Activated T-cell treated with anti-CD3 and anti-CD28 coated beads, Interleukin-2, amount 50 U/mL, for 24 hours (primary cell): ENCODE results near the gene DNM2.
A peak's percentile ranks its signal among the peaks of the same experiment; 100 is the strongest.

ENCODE experiments used
- DNase-seq: peaks from one replicate; pipeline ENCODE4 v3.0.0-alpha.2; 2020
- H3K27ac Mint-ChIP-seq: 2 replicates; pipeline ENCODE4 v1.8.0; 2020; ENCODE audit warnings: mild to moderate bottlenecking, mixed read lengths
- H3K27me3 Mint-ChIP-seq: 2 replicates; pipeline ENCODE4 v1.8.0; 2020; ENCODE audit warnings: mixed read lengths
- H3K36me3 Mint-ChIP-seq: 2 replicates; pipeline ENCODE4 v1.8.0; 2020; ENCODE audit warnings: low read depth, mixed read lengths
- H3K4me1 Mint-ChIP-seq: 2 replicates; pipeline ENCODE4 v1.8.0; 2020; ENCODE audit warnings: low read depth, mixed read lengths
- H3K4me3 Mint-ChIP-seq: 2 replicates; pipeline ENCODE4 v1.8.0; 2020; ENCODE audit warnings: mild to moderate bottlenecking, moderate library complexity, mixed read lengths
- H3K9me3 Mint-ChIP-seq: 2 replicates; pipeline ENCODE4 v1.8.0; 2020; ENCODE audit warnings: mixed read lengths

The DNM2 gene

DNA sequence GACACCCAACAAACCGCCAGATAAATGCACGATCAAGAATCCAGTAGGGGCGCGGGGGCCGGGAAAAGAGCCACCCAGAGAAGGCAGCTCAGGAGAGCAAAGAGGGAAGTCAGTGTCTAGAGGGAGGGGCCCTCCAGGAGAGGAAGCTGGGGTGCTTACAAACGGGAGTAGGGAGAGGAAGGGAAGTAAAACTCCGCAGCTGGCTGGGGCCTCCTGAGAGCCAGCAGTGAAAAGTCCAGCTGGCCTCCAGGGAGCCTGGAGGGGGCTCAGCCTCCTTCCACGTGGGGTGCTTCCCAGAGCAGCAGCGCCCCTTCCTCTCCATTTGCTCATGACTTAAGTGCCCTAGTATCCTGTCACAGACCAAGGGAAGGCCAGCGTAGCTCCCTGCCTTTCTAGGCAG lies 66.4 kb downstream of the DNM2 start:
- H3K4me3 Mint-ChIP-seq: no peak overlapping the region
- no peaks in the 10 kb centered on the region for H3K4me1 Mint-ChIP-seq
- peaks cover 93% of the 10 kb centered on the region for H3K36me3 Mint-ChIP-seq
- no peak for DNase-seq
- peak overlapping the region; percentile 58 for H3K27ac Mint-ChIP-seq
- no peaks in the 10 kb centered on the region for H3K9me3 Mint-ChIP-seq
- H3K27me3 Mint-ChIP-seq: no peaks in the 10 kb centered on the region

DNA sequence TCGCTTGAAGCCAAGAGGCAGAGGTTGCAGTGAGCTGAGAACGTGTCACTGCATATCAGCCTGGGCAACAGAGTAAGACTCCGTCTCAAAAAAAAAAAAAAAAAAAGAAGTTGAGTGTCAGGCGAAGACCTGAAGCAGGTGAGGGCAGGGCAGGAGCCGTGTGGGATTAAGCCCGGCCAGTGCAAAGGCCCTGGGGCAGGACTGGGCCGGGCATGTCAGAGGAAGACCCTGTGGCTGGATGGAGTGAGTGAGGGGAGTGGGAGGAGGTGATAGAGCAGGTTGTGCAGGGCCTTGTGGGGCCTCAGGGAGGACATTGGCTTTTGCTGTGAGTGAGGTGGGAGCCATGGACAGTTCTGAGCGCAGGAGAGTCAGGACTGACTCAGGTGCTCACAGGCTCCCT lies 70.3 kb downstream of the DNM2 start:
- no peaks in the 10 kb centered on the region for H3K4me1 Mint-ChIP-seq
- no peak overlapping the region for H3K4me3 Mint-ChIP-seq
- no peaks in the 10 kb centered on the region for H3K9me3 Mint-ChIP-seq

DNA sequence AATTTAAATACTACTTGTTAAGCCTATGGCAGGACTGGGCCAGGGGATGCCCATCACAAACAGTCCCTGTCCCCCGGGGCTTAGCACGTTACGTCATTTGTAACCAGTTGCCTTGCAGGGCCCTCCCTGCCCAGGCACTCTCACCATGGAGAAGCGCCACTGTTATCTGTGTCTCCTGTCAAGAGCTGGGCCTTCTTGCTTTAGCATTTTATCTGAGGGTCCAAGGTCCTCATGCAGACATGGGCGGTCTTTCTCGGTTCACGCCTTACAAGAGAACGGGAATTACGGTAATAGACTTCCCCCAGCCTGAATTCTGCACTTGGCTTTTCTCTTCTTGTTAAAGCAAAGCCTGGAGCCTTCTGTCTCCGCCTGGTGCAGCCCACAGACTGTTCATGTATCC lies 72.0 kb downstream of the DNM2 start:
- no peaks in the 10 kb centered on the region for H3K9me3 Mint-ChIP-seq
- no peaks in the 10 kb centered on the region for H3K27me3 Mint-ChIP-seq
- H3K27ac Mint-ChIP-seq: no peak overlapping the region
- no peaks in the 10 kb centered on the region for H3K4me1 Mint-ChIP-seq
- peaks cover 89% of the 10 kb centered on the region for H3K36me3 Mint-ChIP-seq
- DNase-seq: no peak
- no peak overlapping the region for H3K4me3 Mint-ChIP-seq

More for the DNA sequence above, 70.3 kb downstream of the DNM2 start:
- Mint-ChIP-seq H3K27me3 (no peaks in the 10 kb centered on the region), H3K36me3 (peaks cover 87% of the 10 kb centered on the region), H3K27ac (peak overlapping the region; percentile 67)
- no peak for DNase-seq

DNA sequence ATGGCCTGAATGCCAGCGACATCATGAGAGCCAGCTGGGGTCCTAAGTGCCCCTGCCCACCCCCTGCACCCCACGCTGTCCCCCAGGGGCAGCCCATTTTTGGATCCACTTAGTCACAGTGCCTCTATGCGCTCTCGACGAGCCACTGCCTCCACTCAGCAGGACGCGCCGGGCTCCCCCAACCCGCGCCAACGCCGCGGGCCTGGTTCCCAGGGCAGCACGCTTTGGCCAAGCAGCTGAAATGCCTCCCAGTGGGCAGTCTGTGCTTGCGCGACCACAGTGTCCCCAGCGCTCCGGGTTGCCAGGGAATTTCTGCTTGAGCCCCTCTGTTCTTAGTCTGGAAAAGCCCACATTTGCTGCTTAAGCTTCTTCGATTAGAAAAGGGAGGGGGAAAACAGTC lies 78.8 kb downstream of the DNM2 start:
- Mint-ChIP-seq H3K4me3 (peak overlapping the region; percentile 73), H3K36me3 (peaks cover 93% of the 10 kb centered on the region), H3K27me3 (no peaks in the 10 kb centered on the region), H3K9me3 (no peaks in the 10 kb centered on the region), H3K27ac (peak overlapping the region; percentile 93), H3K4me1 (peaks cover 46% of the 10 kb centered on the region)
- DNase-seq: no peak

DNA sequence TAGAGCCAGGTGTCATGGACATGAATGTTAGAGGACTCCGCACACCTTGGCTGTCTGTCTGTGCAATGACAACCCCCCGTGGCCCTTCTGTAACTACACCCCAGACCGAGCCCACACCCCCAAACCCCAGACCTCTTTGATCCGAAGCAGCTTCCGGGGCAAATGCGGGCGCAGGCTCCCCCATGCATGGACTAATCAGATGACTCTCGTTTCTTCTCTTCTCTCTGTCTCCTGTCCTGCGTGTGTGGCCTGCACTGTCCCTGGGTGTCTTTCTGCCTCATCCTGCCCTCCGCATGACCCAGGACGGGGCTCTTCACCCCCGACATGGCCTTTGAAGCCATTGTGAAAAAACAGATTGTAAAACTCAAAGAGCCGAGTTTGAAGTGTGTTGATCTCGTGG lies 79.2 kb downstream of the DNM2 start:
- no peaks in the 10 kb centered on the region for H3K9me3 Mint-ChIP-seq
- H3K27me3 Mint-ChIP-seq: no peaks in the 10 kb centered on the region
- peak overlapping the region; percentile 93 for H3K27ac Mint-ChIP-seq
- DNase-seq: no peak
- H3K4me1 Mint-ChIP-seq: peaks cover 46% of the 10 kb centered on the region
- peak overlapping the region; percentile 73 for H3K4me3 Mint-ChIP-seq
- peaks cover 91% of the 10 kb centered on the region for H3K36me3 Mint-ChIP-seq

DNA sequence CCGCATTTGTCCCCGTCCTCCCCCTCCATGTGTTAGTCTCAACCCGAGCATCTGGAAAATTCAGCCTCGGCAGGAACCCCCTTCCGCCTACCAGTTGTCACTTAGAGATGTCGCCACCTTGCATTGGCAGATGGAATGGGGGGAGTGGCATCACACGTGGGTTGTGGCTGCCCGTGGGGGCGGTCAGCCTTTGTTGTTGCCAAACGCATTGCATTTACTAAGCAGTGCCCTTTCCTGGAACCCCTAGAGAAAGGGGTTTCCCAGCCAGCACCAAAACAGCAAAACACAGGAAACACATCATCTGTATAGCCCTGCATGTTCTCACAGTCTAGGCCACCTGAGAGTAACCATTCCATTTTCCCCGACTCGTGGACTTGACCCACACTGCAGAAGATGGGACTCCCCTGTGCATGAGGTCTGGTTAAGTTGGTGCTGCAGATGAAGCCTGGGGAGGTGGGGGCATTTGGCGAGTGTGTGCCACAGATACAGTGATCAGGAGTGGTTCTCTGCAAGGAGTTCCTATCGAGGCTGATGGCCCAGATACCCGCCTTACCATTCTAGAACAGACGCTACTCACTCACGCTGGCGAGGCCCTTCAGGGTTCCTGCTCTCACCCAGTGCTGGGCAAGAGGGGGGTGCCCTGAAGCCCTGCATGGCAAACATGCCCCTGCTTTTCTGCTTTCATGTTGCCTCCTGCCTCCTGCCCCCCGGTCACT lies 79.8 kb downstream of the DNM2 start:
- peak overlapping the region; percentile 73 for H3K4me3 Mint-ChIP-seq
- H3K36me3 Mint-ChIP-seq: peaks cover 92% of the 10 kb centered on the region
- no peaks in the 10 kb centered on the region for H3K27me3 Mint-ChIP-seq
- H3K4me1 Mint-ChIP-seq: peaks cover 46% of the 10 kb centered on the region
- no peaks in the 10 kb centered on the region for H3K9me3 Mint-ChIP-seq
- peak overlapping the region; percentile 93 for H3K27ac Mint-ChIP-seq
- DNase-seq: peak; percentile 88

DNA sequence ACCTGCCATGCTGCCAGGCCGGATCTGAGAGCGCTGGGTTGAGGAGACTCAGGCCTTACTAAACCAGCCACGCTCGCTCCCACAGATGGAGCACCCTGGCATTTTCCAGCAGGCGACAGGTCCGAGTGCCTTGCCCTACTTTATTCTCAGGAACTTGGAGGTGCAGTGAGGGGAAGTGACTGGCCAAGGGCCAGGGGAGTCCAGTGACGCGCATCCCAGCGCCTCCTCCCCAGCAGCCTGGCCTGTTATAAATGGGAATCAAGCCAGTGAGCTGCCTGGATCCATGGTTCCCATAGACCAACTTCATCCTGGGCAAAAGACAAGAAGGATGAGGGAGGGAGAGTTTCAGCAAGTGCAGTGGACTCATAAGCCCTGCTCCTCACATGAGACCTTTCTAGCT lies 82.6 kb downstream of the DNM2 start:
- Mint-ChIP-seq H3K27ac (peak overlapping the region; percentile 76), H3K4me3 (no peak overlapping the region), H3K4me1 (peaks cover 44% of the 10 kb centered on the region), H3K36me3 (peaks cover 95% of the 10 kb centered on the region), H3K9me3 (no peaks in the 10 kb centered on the region), H3K27me3 (no peaks in the 10 kb centered on the region)
- DNase-seq: no peak

DNA sequence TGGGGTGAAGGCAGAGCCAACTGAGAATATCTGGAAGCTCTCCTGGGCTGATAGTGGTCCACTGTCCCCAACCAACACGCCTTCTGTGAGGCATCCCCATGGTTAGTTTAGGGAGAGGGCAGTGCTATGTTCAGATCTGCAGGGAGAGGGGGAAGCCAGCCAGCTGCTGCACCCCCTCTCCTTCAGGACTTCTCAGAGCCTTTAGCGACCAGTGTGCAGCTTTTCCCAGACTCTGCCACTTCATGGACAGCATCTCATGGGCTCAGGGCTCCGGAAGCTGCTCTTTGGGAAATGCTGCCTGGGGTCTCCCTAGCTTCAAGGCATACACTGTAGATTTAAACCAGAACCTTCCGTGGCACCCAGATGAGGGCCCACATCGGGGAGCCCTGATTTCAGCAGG lies 84.6 kb downstream of the DNM2 start:
- Mint-ChIP-seq H3K4me1 (peaks cover 29% of the 10 kb centered on the region), H3K27ac (peak overlapping the region; percentile 59), H3K4me3 (no peak overlapping the region), H3K36me3 (peaks cover 86% of the 10 kb centered on the region), H3K9me3 (no peaks in the 10 kb centered on the region), H3K27me3 (no peaks in the 10 kb centered on the region)
- no peak for DNase-seq

DNA sequence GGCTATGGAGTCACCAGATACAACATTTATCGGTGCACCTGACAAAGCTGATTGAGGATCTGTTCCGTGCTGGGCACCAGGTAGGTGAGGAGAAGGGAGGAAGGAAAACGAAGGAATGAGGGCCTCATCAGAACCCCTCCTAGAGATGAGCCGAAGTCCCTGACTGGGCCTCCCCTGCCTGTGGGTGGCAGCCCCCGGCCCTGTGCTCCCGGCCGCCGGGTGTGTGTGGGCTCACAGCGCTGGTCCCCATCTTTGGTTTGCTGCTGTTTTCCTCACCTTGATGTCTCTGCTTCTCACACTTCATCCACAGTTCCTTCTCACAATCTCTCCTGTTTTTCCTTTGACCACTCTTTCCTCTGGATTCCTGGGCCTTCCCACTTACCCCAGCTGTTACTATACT lies 85.4 kb downstream of the DNM2 start:
- Mint-ChIP-seq H3K36me3 (peaks cover 83% of the 10 kb centered on the region), H3K27me3 (no peaks in the 10 kb centered on the region), H3K27ac (peak overlapping the region; percentile 72), H3K4me3 (no peak overlapping the region), H3K4me1 (peaks cover 25% of the 10 kb centered on the region), H3K9me3 (no peaks in the 10 kb centered on the region)
- no peak for DNase-seq

DNA sequence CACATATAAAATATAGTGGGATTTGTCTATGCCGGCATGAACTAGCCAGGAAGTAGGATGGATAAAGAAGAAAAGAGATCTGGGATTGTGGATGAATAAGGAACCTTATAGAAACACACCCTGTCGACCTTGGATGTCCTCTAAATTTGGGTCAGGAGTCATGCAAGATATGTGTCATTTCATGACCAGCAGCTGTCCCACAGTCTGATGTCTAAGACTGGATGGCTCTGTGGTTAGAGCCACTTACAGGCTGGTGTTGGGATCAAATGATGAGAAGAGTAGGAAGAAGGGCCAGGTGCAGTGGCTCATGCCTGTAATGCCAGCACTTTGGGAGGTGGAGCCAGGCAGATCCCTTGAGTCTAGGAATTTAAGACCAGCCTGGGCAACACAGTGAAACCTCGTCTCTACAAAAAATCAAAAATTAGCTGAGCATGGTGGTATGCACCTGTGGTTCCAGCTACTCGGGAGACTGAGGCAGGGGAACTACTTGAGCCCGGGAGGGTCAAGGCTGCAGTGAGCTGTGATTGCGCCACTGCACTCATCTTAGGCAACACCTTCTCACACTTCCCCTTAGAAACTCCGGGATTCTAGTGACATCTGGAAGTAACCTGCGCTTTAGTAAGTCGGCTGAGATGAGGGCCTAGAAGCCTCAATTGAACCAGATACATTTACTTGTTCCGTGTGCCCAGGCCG lies 87.3 kb downstream of the DNM2 start:
- DNase-seq: no peak
- H3K9me3 Mint-ChIP-seq: no peaks in the 10 kb centered on the region
- H3K4me1 Mint-ChIP-seq: peaks cover 23% of the 10 kb centered on the region
- H3K27me3 Mint-ChIP-seq: no peaks in the 10 kb centered on the region
- H3K27ac Mint-ChIP-seq: peak overlapping the region; percentile 77
- peaks cover 83% of the 10 kb centered on the region for H3K36me3 Mint-ChIP-seq
- H3K4me3 Mint-ChIP-seq: no peak overlapping the region

DNA sequence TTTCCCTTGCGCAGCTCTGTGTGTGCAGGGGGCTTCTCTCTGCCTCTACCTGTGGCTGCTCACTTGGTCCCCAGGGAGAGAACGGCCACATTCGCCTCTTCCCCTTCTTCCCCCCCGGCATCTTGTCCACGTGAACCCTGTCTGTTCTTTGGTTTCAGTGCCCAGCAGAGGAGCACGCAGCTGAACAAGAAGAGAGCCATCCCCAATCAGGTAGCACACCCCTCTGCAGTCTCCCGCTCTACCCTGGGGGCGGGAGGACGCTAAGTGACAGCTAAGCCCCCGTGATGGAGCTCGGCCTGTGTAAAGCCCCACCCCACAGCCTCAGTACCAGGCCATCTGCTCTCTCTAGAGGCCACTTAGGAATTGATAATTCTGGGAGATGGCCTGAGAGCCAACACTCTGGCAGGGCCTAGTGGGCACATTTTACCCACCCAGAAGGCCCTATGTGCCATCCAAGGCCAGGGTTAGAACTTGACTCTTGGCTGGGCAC lies 87.9 kb downstream of the DNM2 start:
- no peaks in the 10 kb centered on the region for H3K9me3 Mint-ChIP-seq
- peaks cover 83% of the 10 kb centered on the region for H3K36me3 Mint-ChIP-seq
- no peaks in the 10 kb centered on the region for H3K27me3 Mint-ChIP-seq
- peaks cover 22% of the 10 kb centered on the region for H3K4me1 Mint-ChIP-seq
- DNase-seq: no peak
- peak overlapping the region; percentile 77 for H3K27ac Mint-ChIP-seq
- H3K4me3 Mint-ChIP-seq: no peak overlapping the region

DNA sequence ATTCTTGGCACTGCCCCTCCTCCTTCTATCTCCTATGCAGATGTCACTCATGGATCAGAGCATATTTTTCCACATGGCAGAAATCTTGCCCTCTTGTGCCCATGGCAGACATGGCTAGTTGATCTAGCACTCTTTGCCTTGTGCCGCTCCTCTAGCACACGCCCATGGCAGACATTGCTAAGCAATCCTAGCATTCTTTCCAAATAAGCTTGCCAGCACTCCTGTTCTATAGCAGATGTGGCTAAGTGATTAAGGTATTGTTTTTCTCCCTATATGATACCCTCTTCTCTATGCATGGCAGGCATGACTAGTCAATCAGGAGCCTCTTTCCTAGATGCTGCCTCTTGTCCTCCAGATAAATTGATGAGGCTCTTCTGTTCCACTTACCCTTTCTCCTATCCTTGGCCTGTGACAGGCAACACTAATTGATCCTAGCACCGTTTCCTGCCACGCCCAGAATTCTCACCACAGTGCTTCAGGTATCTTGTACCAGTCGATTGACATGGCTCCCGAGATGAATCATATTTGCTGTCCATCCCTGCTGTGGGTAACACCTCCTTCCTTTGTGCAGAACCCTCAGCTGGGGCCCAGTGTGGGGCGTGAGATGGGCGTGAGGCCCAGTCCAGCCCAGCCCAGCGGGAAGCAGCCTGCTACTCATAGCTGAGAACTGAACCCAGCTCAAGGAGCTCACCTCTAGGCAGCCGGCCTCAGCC lies 91.2 kb downstream of the DNM2 start:
- Mint-ChIP-seq H3K4me1 (peaks cover 38% of the 10 kb centered on the region), H3K36me3 (peaks cover 81% of the 10 kb centered on the region), H3K9me3 (no peaks in the 10 kb centered on the region), H3K27me3 (no peaks in the 10 kb centered on the region), H3K4me3 (no peak overlapping the region), H3K27ac (peak overlapping the region; percentile 77)
- DNase-seq: no peak

DNA sequence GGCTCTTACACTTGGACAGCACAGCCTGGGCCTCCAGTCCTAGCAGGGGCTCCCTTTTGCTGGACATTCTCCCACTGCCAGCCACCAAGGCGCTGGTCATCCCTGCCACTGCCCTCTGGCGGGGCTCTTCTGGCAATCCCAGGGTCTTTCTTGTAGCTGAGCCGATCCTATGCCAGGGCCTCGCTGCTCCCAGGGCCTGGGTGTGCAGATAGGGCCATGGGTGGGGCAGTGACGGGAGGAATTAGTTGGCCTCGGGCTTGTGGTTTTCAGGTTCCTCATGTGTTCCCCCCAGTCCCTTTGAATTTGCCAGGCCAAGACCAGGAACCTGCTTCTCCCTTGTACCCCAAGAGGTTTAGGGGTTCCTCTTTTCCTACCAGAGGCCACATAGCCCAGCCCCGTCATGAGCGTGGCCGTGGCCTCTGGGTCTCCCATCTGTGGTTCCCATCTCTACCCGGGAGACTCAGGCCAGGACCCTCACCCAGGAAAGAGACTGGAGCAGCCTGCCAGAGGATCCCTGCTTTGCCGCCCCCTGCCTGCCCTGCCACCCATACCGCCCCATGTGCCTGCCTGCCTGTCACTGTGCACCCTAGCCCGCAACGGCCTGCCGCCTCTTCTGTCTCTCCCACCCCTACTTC lies 91.9 kb downstream of the DNM2 start:
- no peak for DNase-seq
- H3K27ac Mint-ChIP-seq: peak overlapping the region; percentile 77
- H3K4me1 Mint-ChIP-seq: peaks cover 37% of the 10 kb centered on the region
- H3K27me3 Mint-ChIP-seq: no peaks in the 10 kb centered on the region
- no peak overlapping the region for H3K4me3 Mint-ChIP-seq
- peaks cover 81% of the 10 kb centered on the region for H3K36me3 Mint-ChIP-seq
- no peaks in the 10 kb centered on the region for H3K9me3 Mint-ChIP-seq

DNA sequence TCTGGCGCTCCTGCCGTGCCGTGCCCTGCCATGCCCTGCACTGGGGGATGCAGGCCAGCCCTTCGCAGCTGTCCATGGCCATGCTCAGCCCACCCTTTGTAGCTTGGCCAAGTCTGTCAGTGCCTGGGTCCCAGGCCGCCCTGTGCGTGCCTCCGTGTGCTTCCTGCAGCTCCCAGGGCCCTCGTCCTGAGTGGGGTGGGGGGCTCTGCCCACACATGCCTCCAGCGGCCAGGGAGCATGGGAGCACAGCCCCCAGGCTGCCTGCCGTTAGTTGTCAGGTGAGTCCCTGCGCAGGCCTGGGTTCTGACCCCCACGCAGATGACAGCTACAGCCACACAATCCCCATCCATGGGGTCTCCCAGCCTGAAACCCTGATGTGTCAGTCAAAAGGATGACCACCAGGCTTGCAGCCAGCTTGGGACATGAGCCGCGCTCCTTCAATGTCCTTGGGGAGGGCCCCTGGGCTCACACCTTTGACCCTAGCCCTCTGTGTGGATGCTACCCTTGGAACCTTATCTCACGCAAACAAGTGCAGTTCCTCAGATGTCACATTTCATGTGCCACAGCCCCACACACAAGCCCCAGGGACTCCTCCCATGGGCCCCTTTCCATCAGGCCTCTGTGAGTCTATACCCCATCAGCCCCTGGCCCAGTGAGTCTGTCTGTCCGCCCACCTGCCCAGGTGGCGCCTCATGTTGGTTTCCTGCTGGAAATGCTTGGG lies 93.7 kb downstream of the DNM2 start:
- DNase-seq: no peak
- Mint-ChIP-seq H3K27ac (peak overlapping the region; percentile 91), H3K4me1 (peaks cover 35% of the 10 kb centered on the region), H3K36me3 (peaks cover 81% of the 10 kb centered on the region), H3K27me3 (no peaks in the 10 kb centered on the region), H3K9me3 (no peaks in the 10 kb centered on the region), H3K4me3 (no peak overlapping the region)
